Esophagus muscularis mucosa (tissue), 4 donors: ENCODE data around the gene ATP6V0C.

Experiments used
- CTCF ChIP-seq, 3 experiments: fragments of 200-600 bp in 2 of 3; fragments of 450-650 bp in 1 of 3; sonication (generic) in 2 of 3; IDR thresholded peaks; one replicate each; pipeline ENCODE4 v1.5.1; 2017 to 2019; ENCODE audit warnings: antibody characterized with exemption in 3 of 3, mild to moderate bottlenecking in 2 of 3, moderate library complexity in 1 of 3
- EP300 ChIP-seq: sonication (generic); formaldehyde crosslinking; IDR thresholded peaks from one replicate; pipeline ENCODE4 v1.6.1; 2017; ENCODE audit warnings: antibody characterized with exemption
- POLR2A ChIP-seq: fragments of 450-650 bp; IDR thresholded peaks from one replicate; pipeline ENCODE4 v1.6.1; 2017; ENCODE audit warnings: antibody characterized with exemption, moderate library complexity, mild to moderate bottlenecking, low read depth
- POLR2AphosphoS5 ChIP-seq, 2 donors: sonication (generic); formaldehyde crosslinking; IDR thresholded peaks; one replicate each; pipeline ENCODE4 v1.6.1; 2017; ENCODE audit warnings: antibody characterized with exemption in 2 of 2

GRCh38 chr16:2478279-2478678 is 35.5 kb upstream of the ATP6V0C start:
- TF ChIP-seq CTCF (IDR thresholded peaks at IDR 0.05) (no peak), POLR2A (no peak), POLR2AphosphoS5 (IDR thresholded peaks at IDR 0.05) (no peak), EP300 (no peak)
